ENCODE results near the gene SLC25A30. TPM values are rescaled to one million over a fixed set of nuclear protein-coding genes. Genes with fewer than 3 reads are reported as not detected.
"Not testable (repeated sequence)": the region's sequence is repeated elsewhere in the genome, so short reads cannot be mapped to it uniquely, and the experiment has no call there.

Gene SLC25A30
- total RNA-seq, 4 donors from 2014 or later: 9.9 to 20.3 (median 16.1) TPM

GRCh38 chr13:45388664-45389063, 29.5 kb downstream of the SLC25A30 start:
- DNase-seq (ENCODE audit: low spot score in 2 of 2): no peak
- H3K27ac ChIP-seq: no peak overlapping the region
- no peaks in the 10 kb centered on the region for H3K27me3 ChIP-seq
- 96% methylated on average over 4 of the region's 4 CpGs for WGBS
- H3K4me1 ChIP-seq: no peaks in the 10 kb centered on the region
- H3K4me3 ChIP-seq: no peak overlapping the region
- H3K36me3 ChIP-seq: peaks cover 26% of the 10 kb centered on the region
- no peak for TF ChIP-seq EP300 (IDR thresholded peaks at IDR 0.05)
- no peak for TF ChIP-seq POLR2AphosphoS5 (IDR thresholded peaks at IDR 0.05)
- no peak for TF ChIP-seq POLR2A (IDR thresholded peaks at IDR 0.05)
- no peak for TF ChIP-seq CTCF (IDR thresholded peaks at IDR 0.05)
- H3K9me3 ChIP-seq: no peaks in the 10 kb centered on the region

GRCh38 chr13:45386892-45387575, 31.1 kb downstream of the SLC25A30 start:
- H3K4me1 ChIP-seq: not testable (repeated sequence)

GRCh38 chr13:45385907-45386553, 32.1 kb downstream of the SLC25A30 start:
- no peaks in the 10 kb centered on the region for H3K4me1 ChIP-seq
- no peak for DNase-seq (ENCODE audit: low spot score in 2 of 2)
- H3K27me3 ChIP-seq: no peaks in the 10 kb centered on the region
- no peaks in the 10 kb centered on the region for H3K9me3 ChIP-seq
- H3K27ac ChIP-seq: no peak overlapping the region
- TF ChIP-seq EP300 (IDR thresholded peaks at IDR 0.05) (no peak), POLR2AphosphoS5 (IDR thresholded peaks at IDR 0.05) (no peak), POLR2A (IDR thresholded peaks at IDR 0.05) (no peak), CTCF (IDR thresholded peaks at IDR 0.05) (no peak)
- peaks cover 23% of the 10 kb centered on the region for H3K36me3 ChIP-seq
- WGBS: 92% methylated on average over 4 of the region's 5 CpGs
- H3K4me3 ChIP-seq: no peak overlapping the region

More at GRCh38 chr13:45386892-45387575, 31.1 kb downstream of the SLC25A30 start:
- WGBS: 89% methylated on average over 17 of the region's 17 CpGs
- not testable (repeated sequence) for DNase-seq (ENCODE audit: low spot score in 2 of 2); H3K27ac ChIP-seq; H3K27me3 ChIP-seq; H3K9me3 ChIP-seq; H3K4me3 ChIP-seq
- H3K36me3 ChIP-seq: peaks cover 26% of the 10 kb centered on the region

DNA sequence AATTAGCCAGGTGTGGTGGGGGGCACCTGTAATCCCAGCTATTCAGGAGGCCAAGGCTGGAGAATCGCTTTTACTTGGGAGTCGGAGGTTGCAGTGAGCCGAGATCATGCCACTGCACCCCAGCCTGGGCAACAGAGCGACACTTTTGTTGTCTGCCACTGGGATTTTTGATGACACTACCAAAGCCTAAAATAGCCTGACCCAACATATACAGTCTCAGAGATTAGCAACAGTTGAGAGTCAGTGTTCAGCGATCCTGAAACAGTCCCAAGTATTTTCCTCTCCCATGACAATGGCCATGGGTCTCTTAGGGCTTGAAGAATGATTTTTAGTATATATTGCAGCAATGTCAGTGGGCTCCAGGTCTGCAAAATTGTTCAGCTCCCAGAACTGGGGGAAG, 32.9 kb downstream of the SLC25A30 start:
- DNase-seq (ENCODE audit: low spot score in 2 of 2): no peak
- 97% methylated on average over 5 of the region's 5 CpGs for WGBS
- no peak overlapping the region for H3K27ac ChIP-seq
- peaks cover 18% of the 10 kb centered on the region for H3K36me3 ChIP-seq
- TF ChIP-seq EP300 (IDR thresholded peaks at IDR 0.05): no peak
- TF ChIP-seq POLR2AphosphoS5 (IDR thresholded peaks at IDR 0.05): no peak
- no peak for TF ChIP-seq POLR2A (IDR thresholded peaks at IDR 0.05)
- no peak for TF ChIP-seq CTCF (IDR thresholded peaks at IDR 0.05)
- no peaks in the 10 kb centered on the region for H3K27me3 ChIP-seq
- no peak overlapping the region for H3K4me3 ChIP-seq
- H3K4me1 ChIP-seq: no peaks in the 10 kb centered on the region
- H3K9me3 ChIP-seq: no peaks in the 10 kb centered on the region

DNA sequence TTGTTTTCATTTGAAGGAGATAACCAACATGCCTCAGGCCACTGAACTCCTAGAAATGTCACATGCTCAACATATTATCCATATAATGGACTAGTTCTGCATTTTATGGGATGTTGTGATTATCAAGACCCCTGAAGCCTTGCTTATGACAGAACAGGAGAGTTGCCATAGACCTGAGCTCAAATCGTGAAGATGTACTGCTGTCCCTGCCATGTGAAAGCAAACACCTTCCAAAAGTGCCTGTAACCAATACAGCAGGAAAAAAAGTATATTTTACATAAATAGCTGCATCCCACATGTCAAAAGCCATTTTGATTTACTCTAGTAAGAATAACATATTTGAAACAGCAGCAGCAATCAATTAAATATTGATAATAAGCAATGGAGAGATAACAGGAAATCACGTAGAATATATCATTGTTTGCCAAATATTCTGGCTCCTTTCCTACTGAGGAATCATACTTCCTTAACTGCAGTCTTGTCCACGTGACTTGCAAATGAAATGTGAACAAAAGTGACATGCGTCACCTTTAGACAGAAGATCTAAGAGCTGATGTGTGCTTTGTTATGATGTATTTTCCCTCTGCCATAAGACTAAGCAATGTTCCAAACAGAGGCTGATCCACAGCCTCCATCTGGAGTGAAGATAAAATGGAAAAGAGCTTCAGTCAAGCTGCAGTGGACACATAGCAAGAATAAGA, 33.5 kb downstream of the SLC25A30 start:
- no peaks in the 10 kb centered on the region for H3K9me3 ChIP-seq
- WGBS: 74% methylated on average over 4 of the region's 4 CpGs
- TF ChIP-seq POLR2A (IDR thresholded peaks at IDR 0.05) (no peak), CTCF (IDR thresholded peaks at IDR 0.05) (no peak), EP300 (IDR thresholded peaks at IDR 0.05) (no peak), POLR2AphosphoS5 (IDR thresholded peaks at IDR 0.05) (no peak)
- no peak for DNase-seq (ENCODE audit: low spot score in 2 of 2)
- H3K4me3 ChIP-seq: no peak overlapping the region
- no peaks in the 10 kb centered on the region for H3K4me1 ChIP-seq
- H3K27ac ChIP-seq: no peak overlapping the region
- H3K27me3 ChIP-seq: no peaks in the 10 kb centered on the region
- peaks cover 18% of the 10 kb centered on the region for H3K36me3 ChIP-seq

GRCh38 chr13:45382739-45383138, 35.4 kb downstream of the SLC25A30 start:
- not testable (repeated sequence) for DNase-seq (ENCODE audit: low spot score in 2 of 2); H3K9me3 ChIP-seq; H3K27me3 ChIP-seq; H3K4me1 ChIP-seq; H3K4me3 ChIP-seq; H3K27ac ChIP-seq
- peaks cover 18% of the 10 kb centered on the region for H3K36me3 ChIP-seq
- 76% methylated on average over 8 of the region's 8 CpGs for WGBS
